Smooth muscle cell (in vitro differentiated cells): Measurements from ENCODE around the gene ARL5B. TPM values are rescaled to one million over a fixed set of nuclear protein-coding genes. Genes with fewer than 3 reads are reported as not detected.

Source experiments
- DNase-seq: peaks from one replicate; lab custom pipeline; 2025; ENCODE audit not compliant: unreplicated experiment; lab: John Stamatoyannopoulos, UW
- H2AFZ ChIP-seq: fragments of 200-600 bp; sonication (generic); 2 replicates; pipeline ENCODE4 v1.6.0; 2016; ENCODE audit warnings: antibody characterized with exemption, low read depth, mild to moderate bottlenecking
- H3F3A ChIP-seq: fragments of 200-600 bp; sonication (generic); 2 replicates; pipeline ENCODE4 v1.6.0; 2017; ENCODE audit warnings: antibody characterized with exemption, low read depth
- H3K27ac ChIP-seq: fragments of 200-600 bp; sonication (generic); 2 replicates; pipeline ENCODE4 v1.5.1; 2016; ENCODE audit warnings: low read depth, mild to moderate bottlenecking
- H3K27me3 ChIP-seq: fragments of 200-600 bp; sonication (generic); 2 replicates; pipeline ENCODE4 v1.6.1; 2016; ENCODE audit warnings: low read depth, mild to moderate bottlenecking
- H3K36me3 ChIP-seq: fragments of 200-600 bp; sonication (generic); 2 replicates; pipeline ENCODE4 v1.5.1; 2016; ENCODE audit warnings: low read depth
- H3K4me1 ChIP-seq: fragments of 200-600 bp; sonication (generic); 2 replicates; pipeline ENCODE4 v1.5.1; 2016; ENCODE audit warnings: low read depth
- H3K4me2 ChIP-seq: fragments of 200-600 bp; sonication (generic); 2 replicates; pipeline ENCODE4 v1.6.0; 2016; ENCODE audit warnings: mild to moderate bottlenecking
- H3K4me3 ChIP-seq: fragments of 200-600 bp; sonication (generic); 2 replicates; pipeline ENCODE4 v1.5.1; 2016; ENCODE audit warnings: mild to moderate bottlenecking
- H3K79me2 ChIP-seq: fragments of 200-600 bp; sonication (generic); 2 replicates; pipeline ENCODE4 v1.6.0; 2016; ENCODE audit warnings: low read depth, mild to moderate bottlenecking
- H3K9ac ChIP-seq: fragments of 200-600 bp; sonication (generic); 2 replicates; pipeline ENCODE4 v1.6.0; 2016; ENCODE audit warnings: low read depth
- H3K9me3 ChIP-seq: fragments of 200-600 bp; sonication (generic); replicated peaks from 2 replicates; pipeline ENCODE4 v1.5.1; 2016; ENCODE audit warnings: low read depth
- H4K20me1 ChIP-seq: fragments of 200-600 bp; sonication (generic); 2 replicates; pipeline ENCODE4 v1.6.0; 2016; ENCODE audit warnings: low read depth
- WGBS: methylation state at CpG from one replicate; pipeline ENCODE4 v1.1.7; 2016; ENCODE audit warnings: low lambda C conversion rate; 5-methylcytosine and 5-hydroxymethylcytosine counted together
- polyA plus RNA-seq: library from polyadenylated mRNA; unstranded; fragments of >200 nt; fragmentation: Nextera tagmentation; extraction: Ambion mirVana; gene quantifications from 2 replicates; pipeline ENCODE4 v1.2.1, GENCODE V29; 2016
- total RNA-seq: library from RNA; depleted of rRNA; stranded (reverse); fragments of >200 nt; gene quantifications from 2 replicates; pipeline ENCODE4 v1.2.3, GENCODE V29; 2014
- TF ChIP-seq, protein P1 (sequence below): fragments of 200-600 bp; sonication (generic); IDR thresholded peaks from 2 replicates; pipeline ENCODE4 v1.5.1; 2017; ENCODE audit warnings: borderline replicate concordance, mild to moderate bottlenecking, antibody characterized with exemption; ENCODE audit not compliant: insufficient read depth, poor library complexity, severe bottlenecking

Gene ARL5B, protein sequence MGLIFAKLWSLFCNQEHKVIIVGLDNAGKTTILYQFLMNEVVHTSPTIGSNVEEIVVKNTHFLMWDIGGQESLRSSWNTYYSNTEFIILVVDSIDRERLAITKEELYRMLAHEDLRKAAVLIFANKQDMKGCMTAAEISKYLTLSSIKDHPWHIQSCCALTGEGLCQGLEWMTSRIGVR
- total RNA-seq, result 80.9 and 98.4 TPM in 2 replicates
- 12.9 and 15.4 TPM in 2 replicates for polyA plus RNA-seq

DNA sequence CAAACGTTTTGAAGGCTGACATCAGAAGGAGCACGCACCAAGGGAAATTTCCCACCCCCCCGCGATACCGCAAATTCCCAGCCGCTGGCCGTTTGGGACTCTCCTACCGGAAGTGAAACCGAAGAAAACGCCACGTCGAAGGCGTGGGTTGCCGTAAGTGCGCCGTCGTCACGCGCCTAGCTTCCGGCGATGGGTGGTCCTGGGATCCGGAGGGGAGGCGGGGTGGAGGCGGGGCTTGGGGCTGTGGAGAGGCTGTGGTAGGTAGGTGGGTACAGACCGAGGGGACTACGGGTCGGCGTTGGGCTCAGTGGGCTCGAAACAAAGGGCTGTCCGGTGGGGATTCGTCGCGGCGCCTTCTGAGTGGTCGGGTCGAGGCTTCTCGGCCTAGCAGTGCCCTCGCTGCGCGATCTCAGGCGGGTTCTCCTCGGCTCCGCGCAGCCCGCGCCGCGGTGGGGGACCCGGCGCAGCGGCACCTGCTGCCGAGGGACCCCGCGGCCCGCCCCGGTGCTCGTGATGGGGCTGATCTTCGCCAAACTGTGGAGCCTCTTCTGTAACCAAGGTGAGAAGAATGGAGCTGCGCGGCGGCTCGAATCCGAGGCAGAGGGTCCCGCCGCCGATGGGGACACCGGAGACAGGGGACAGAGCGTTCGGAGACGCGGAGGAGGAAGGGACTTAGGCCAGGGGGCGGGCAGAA is at the start of gene ARL5B:
Gene ARL5B (plus strand): TSS at position 307 of the 694 bp plus-strand sequence. CDS start 207 bp downstream, at position 514.
- Histone ChIP-seq H3K9ac (peak within 1 kb of the TSS; percentile 95), H3F3A (no peaks in the 10 kb centered on the region), H3K4me2 (peak within 1 kb of the TSS; percentile 87), H4K20me1 (peaks cover 43% of the 10 kb centered on the region), H3K4me3 (peak within 1 kb of the TSS; percentile 93), H3K36me3 (no peaks in the 10 kb centered on the region), H3K79me2 (peaks cover 53% of the 10 kb centered on the region), H3K27ac (peak within 1 kb of the TSS; percentile 96), H2AFZ (peak within 1 kb of the TSS; percentile 2), H3K9me3 (no peaks in the 10 kb centered on the region), H3K4me1 (peaks cover 20% of the 10 kb centered on the region), H3K27me3 (no peaks in the 10 kb centered on the region)
- peak; percentile 90 for DNase-seq
- under 1% methylated on average over 71 of the region's 72 CpGs for WGBS
- TF ChIP-seq, protein P1, sequence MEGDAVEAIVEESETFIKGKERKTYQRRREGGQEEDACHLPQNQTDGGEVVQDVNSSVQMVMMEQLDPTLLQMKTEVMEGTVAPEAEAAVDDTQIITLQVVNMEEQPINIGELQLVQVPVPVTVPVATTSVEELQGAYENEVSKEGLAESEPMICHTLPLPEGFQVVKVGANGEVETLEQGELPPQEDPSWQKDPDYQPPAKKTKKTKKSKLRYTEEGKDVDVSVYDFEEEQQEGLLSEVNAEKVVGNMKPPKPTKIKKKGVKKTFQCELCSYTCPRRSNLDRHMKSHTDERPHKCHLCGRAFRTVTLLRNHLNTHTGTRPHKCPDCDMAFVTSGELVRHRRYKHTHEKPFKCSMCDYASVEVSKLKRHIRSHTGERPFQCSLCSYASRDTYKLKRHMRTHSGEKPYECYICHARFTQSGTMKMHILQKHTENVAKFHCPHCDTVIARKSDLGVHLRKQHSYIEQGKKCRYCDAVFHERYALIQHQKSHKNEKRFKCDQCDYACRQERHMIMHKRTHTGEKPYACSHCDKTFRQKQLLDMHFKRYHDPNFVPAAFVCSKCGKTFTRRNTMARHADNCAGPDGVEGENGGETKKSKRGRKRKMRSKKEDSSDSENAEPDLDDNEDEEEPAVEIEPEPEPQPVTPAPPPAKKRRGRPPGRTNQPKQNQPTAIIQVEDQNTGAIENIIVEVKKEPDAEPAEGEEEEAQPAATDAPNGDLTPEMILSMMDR, result no peak

DNA sequence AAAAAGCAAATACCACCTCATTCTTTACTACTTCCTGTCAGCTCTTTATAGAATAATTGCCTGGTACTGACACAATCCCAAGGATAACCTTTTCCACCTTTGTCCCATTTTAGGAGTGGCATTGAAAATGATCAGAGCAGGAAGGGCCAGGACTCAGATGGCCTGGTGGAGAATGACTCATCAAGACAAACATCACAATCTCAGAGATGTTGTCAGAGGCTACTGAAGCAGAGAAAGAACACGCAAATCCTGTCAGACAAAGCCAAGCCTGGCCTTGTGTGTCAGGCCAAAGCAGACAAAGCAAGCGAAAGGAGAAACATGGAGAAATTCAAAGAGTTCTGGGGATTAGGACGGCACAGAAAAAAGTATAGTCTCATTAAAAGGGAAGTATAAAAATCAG is 48.7 kb upstream of the ARL5B start:
- Histone ChIP-seq H3K79me2 (no peaks in the 10 kb centered on the region), H3K4me1 (no peaks in the 10 kb centered on the region), H3K9ac (peak overlapping the region; percentile 33), H3K36me3 (peaks cover 3% of the 10 kb centered on the region), H3K27me3 (no peaks in the 10 kb centered on the region), H3F3A (peaks cover 8% of the 10 kb centered on the region), H2AFZ (no peak overlapping the region), H4K20me1 (no peaks in the 10 kb centered on the region), H3K4me2 (peak overlapping the region; percentile 28), H3K9me3 (no peaks in the 10 kb centered on the region), H3K4me3 (no peak overlapping the region), H3K27ac (peak overlapping the region; percentile 85)
- 6% methylated on average over 3 of the region's 3 CpGs for WGBS
- DNase-seq, result no peak
- TF ChIP-seq, protein P1, result no peak

DNA sequence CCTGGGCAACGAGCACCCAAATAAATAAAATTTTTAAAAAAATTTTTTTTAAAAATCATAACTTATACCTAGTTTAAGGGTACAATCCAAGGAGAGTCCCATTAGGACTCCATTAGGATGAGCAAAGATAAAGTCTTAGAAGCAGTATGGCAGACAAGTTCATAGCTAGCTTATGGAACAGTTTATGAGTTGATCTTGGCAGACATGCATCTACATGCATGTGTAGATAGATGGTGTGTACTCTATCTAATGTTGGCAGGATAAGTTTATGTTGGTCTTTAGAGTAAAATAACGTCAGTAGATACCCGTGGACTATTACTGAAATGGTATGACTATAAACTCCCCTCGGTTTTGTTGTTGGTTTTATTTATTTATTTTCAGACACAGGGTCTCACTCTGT is 48.1 kb upstream of the ARL5B start:
- 95% methylated on average over 4 of the region's 4 CpGs for WGBS
- TF ChIP-seq, protein P1, result no peak
- no peak overlapping the region for H3K4me2 ChIP-seq
- DNase-seq, result no peak
- peaks cover 3% of the 10 kb centered on the region for H3K36me3 ChIP-seq
- H3F3A ChIP-seq, result peaks cover 8% of the 10 kb centered on the region
- H3K9me3 ChIP-seq, result no peaks in the 10 kb centered on the region
- H3K4me1 ChIP-seq, result no peaks in the 10 kb centered on the region
- H3K79me2 ChIP-seq, result no peaks in the 10 kb centered on the region
- peak overlapping the region; percentile 85 for H3K27ac ChIP-seq
- H3K4me3 ChIP-seq, result no peak overlapping the region
- no peaks in the 10 kb centered on the region for H3K27me3 ChIP-seq
- no peak overlapping the region for H3K9ac ChIP-seq
- no peaks in the 10 kb centered on the region for H4K20me1 ChIP-seq
- no peak overlapping the region for H2AFZ ChIP-seq
